ENCODE measurements around the gene GNGT2. TPM values are rescaled to one million over a fixed set of nuclear protein-coding genes. Genes with fewer than 3 reads are reported as not detected.

Gene GNGT2
- total RNA-seq, 4 donors from 2014 or later: 0.68 to 4.0 TPM; not detected in 2

- DNase-seq: no peak
- intact Hi-C loops (cut with DNase I; ENCODE audit: low total_unique reads) (no loop called here), in situ Hi-C loops (cut with MboI; ENCODE audit: low pct_ligation_motif_present in 1 of 4, low pct_unique_long_range_greater_than_20kb in 1 of 4, low sequenced_read_pairs in 3 of 4) (loop anchor here in 2 of 4 donors (5.0 kb wide), 2 partner anchors 43 to 48 kb away; no protein-coding TSS in a partner anchor)
- WGBS, 2 donors (ENCODE audit: low coverage in 1 of 2): 75 to 77% methylated on average over 6 to 8 of the region's 8 CpGs
- Histone ChIP-seq H3K9me3 (no peaks in the 10 kb centered on the region), H3K27ac (no peak overlapping the region), H3K27me3 (peaks cover 53% of the 10 kb centered on the region), H3K36me3 (no peaks in the 10 kb centered on the region), H3K4me3 (no peak overlapping the region), H3K4me1 (peaks cover 22 to 34% (median 27%) of the 10 kb centered on the region in 4 donors)
- TF ChIP-seq POLR2A (IDR thresholded peaks at IDR 0.05): no peak
Measured at GRCh38 chr17:49225554-49226236, 15.3 kb upstream of the GNGT2 start.

- DNase-seq: no peak
- TF ChIP-seq CTCF (IDR thresholded peaks at IDR 0.05): no peak
- TF ChIP-seq POLR2A (IDR thresholded peaks at IDR 0.05): no peak
- TF ChIP-seq EP300 (IDR thresholded peaks at IDR 0.05; ENCODE audit: low read depth): no peak
- no peak for TF ChIP-seq POLR2AphosphoS5 (IDR thresholded peaks at IDR 0.05)
- Histone ChIP-seq H3K9me3 (no peaks in the 10 kb centered on the region), H3K4me3 (peak overlapping the region in 2 of 4 donors; percentile 22 to 25), H3K27me3 (peaks cover 49% of the 10 kb centered on the region), H3K27ac (no peak overlapping the region), H3K36me3 (no peaks in the 10 kb centered on the region), H3K4me1 (peaks cover 17 to 28% (median 20%) of the 10 kb centered on the region in 4 donors)
- in situ Hi-C loops (cut with MboI; ENCODE audit: low pct_ligation_motif_present in 1 of 4, low pct_unique_long_range_greater_than_20kb in 1 of 4, low sequenced_read_pairs in 3 of 4) (loop anchor here in 2 of 4 donors (5.0 kb wide), 2 partner anchors 43 to 48 kb away; no protein-coding TSS in a partner anchor), intact Hi-C loops (cut with DNase I; ENCODE audit: low total_unique reads) (loop anchor here (5.0 kb wide), 1 partner anchor 43 kb away; no protein-coding TSS in a partner anchor)
- 52% methylated on average over 8 of the region's 11 CpGs; no CpG with 5 or more reads in 1 of the 2 donors for WGBS, 2 donors (ENCODE audit: low coverage in 1 of 2)
Measured at GRCh38 chr17:49224997-49225337, 14.6 kb upstream of the GNGT2 start.

GRCh38 chr17:49224198-49224996 lies 14.0 kb upstream of the GNGT2 start:
- Histone ChIP-seq H3K36me3 (no peaks in the 10 kb centered on the region), H3K9me3 (no peaks in the 10 kb centered on the region), H3K4me1 (peaks cover 12 to 29% (median 17%) of the 10 kb centered on the region in 4 donors), H3K27me3 (peaks cover 44% of the 10 kb centered on the region), H3K4me3 (peak overlapping the region in 3 of 4 donors; percentile 7 to 25 (median 22)), H3K27ac (no peak overlapping the region)
- TF ChIP-seq CTCF (IDR thresholded peaks at IDR 0.05) (no peak), POLR2A (IDR thresholded peaks at IDR 0.05) (no peak), POLR2AphosphoS5 (IDR thresholded peaks at IDR 0.05) (no peak), EP300 (IDR thresholded peaks at IDR 0.05; ENCODE audit: low read depth) (no peak)
- WGBS, 2 donors (ENCODE audit: low coverage in 1 of 2): 12% methylated on average over 35 of the region's 95 CpGs; no CpG with 5 or more reads in 1 of the 2 donors
- intact Hi-C loops (cut with DNase I; ENCODE audit: low total_unique reads): loop anchor here (5.0 kb wide), 1 partner anchor 42 kb away; no protein-coding TSS in a partner anchor
- in situ Hi-C loops (cut with MboI; ENCODE audit: low pct_ligation_motif_present in 1 of 4, low pct_unique_long_range_greater_than_20kb in 1 of 4, low sequenced_read_pairs in 3 of 4): no loop called here
- DNase-seq: peak; percentile 52

- no peak overlapping the region for H3K27ac ChIP-seq
- no peaks in the 10 kb centered on the region for H3K36me3 ChIP-seq
- peaks cover 39% of the 10 kb centered on the region for H3K27me3 ChIP-seq
- peak; percentile 73 for DNase-seq
- no peaks in the 10 kb centered on the region for H3K9me3 ChIP-seq
- 2 to 20% methylated on average over 1 to 27 of the region's 31 CpGs for WGBS, 2 donors (ENCODE audit: low coverage in 1 of 2)
- in situ Hi-C loops (cut with MboI; ENCODE audit: low pct_ligation_motif_present in 1 of 4, low pct_unique_long_range_greater_than_20kb in 1 of 4, low sequenced_read_pairs in 3 of 4) (no loop called here), intact Hi-C loops (cut with DNase I; ENCODE audit: low total_unique reads) (loop anchor here (5.0 kb wide), 1 partner anchor 41 kb away; no protein-coding TSS in a partner anchor)
- peaks cover 12 to 34% (median 17%) of the 10 kb centered on the region in 4 donors for H3K4me1 ChIP-seq
- H3K4me3 ChIP-seq: peak overlapping the region in 3 of 4 donors; percentile 7 to 25 (median 22)
- TF ChIP-seq POLR2AphosphoS5 (IDR thresholded peaks at IDR 0.05): no peak
- peak; percentile 82 to 92 (median 88) for TF ChIP-seq CTCF (IDR thresholded peaks at IDR 0.05)
Measured at GRCh38 chr17:49223517-49224197, 13.3 kb upstream of the GNGT2 start.

Data from transverse colon (tissue), 4 donors.